Epithelial cell of prostate (primary cell): ENCODE data around the gene AK8.

Experiments
- DNase-seq: peaks from one replicate; pipeline ENCODE4 v3.0.0-alpha.2; 2011; ENCODE audit warnings: low read depth, low spot score
- H3K27ac ChIP-seq: fragments of 450-650 bp; 2 replicates; pipeline ENCODE4 v1.5.1; 2017; ENCODE audit warnings: mild to moderate bottlenecking

The AK8 gene

GRCh38 chr9:132832171-132832881, 45.8 kb downstream of the AK8 start:
- no peak overlapping the region for H3K27ac ChIP-seq
- no peak for DNase-seq

GRCh38 chr9:132828201-132828770, 49.8 kb downstream of the AK8 start:
- H3K27ac ChIP-seq: no peak overlapping the region

GRCh38 chr9:132827366-132827765, 50.7 kb downstream of the AK8 start:
- no peak overlapping the region for H3K27ac ChIP-seq
- no peak for DNase-seq

More at GRCh38 chr9:132828201-132828770, 49.8 kb downstream of the AK8 start:
- DNase-seq: no peak

- no peak for DNase-seq
- H3K27ac ChIP-seq: no peak overlapping the region
Measured at GRCh38 chr9:132826621-132827365, 51.3 kb downstream of the AK8 start.

- no peak for DNase-seq
- H3K27ac ChIP-seq: no peak overlapping the region
Measured at GRCh38 chr9:132826131-132826530, 52.0 kb downstream of the AK8 start.

GRCh38 chr9:132825430-132825829, 52.7 kb downstream of the AK8 start:
- H3K27ac ChIP-seq: no peak overlapping the region
- DNase-seq: no peak

- DNase-seq: no peak
- no peak overlapping the region for H3K27ac ChIP-seq
Measured at GRCh38 chr9:132824951-132825350, 53.1 kb downstream of the AK8 start.

GRCh38 chr9:132824151-132824550, 53.9 kb downstream of the AK8 start:
- DNase-seq: no peak
- H3K27ac ChIP-seq: no peak overlapping the region

DNA sequence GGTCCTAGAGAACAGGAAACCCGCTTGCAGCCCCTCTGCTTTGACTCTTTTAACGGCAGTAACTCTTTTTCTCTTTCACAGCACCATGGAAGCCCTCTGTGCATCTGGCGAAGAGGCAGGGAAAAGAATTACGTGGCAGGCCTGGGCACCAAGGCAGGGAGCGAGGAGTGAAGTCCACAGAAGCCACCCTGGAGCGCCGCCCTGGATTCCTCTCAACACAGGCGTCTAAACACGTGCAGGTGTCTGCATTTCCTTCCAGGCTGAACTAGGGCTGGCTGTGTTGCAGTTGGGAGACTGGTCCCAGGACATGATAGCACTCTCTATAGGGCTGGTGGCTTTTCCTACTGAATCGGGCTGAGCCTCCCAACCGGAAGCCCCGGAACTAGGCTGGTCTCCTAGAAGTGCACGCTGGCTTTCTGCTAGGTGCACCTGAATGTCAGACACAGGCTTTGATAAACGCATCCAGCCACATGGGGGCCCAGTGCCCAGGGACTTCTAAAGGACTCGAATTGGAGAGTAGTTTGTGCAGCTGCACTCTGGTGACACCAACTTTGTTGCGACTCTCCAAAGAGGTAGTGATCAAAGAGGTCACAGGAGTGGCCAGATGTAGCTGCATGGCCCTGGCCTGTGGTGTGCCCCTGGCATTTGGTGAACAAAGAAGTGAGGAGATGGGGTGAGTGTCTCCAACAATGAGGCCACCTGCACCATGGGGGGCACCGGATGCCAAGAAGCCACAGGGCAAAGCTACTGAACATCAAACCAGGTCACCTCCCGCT, 54.5 kb downstream of the AK8 start:
- DNase-seq: no peak

DNA sequence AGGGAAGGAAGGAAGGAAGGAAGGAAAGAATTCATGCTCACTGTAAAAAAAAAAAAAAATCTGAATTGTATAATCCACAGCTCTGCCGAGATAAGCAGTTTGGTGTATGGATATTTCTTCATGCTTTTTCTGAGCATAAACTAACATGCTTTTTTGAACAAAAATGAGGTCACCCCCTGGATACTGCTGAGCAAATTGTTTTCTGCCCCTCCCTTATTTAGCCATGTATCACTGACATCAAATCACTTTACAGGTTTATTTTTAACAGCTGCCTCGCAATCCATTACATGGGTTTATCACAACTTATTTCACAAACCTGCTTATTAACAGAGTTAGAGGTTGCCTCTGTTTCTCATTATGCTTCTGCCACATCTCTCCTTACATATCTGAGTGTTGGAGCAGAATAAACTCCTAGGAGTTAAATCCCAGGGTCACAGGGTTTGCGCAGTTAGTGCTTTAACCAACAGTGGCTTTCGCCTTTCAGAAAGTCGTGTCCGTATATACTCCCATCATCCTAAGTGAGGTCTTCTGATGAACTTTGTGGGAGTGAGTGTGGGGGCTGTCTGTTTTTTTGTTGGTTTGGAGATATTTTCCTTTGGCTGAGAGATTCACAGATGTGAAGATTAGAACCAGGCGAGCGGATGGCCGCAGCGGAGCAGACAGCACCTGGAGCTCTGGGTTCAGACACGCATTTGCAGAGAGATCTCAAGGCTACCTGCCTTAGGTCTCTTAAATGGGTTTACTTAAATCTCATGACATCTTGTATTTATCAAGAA, 57.7 kb downstream of the AK8 start:
- H3K27ac ChIP-seq: no peak overlapping the region
- DNase-seq: no peak

More for the DNA sequence above, 54.5 kb downstream of the AK8 start:
- H3K27ac ChIP-seq: no peak overlapping the region

GRCh38 chr9:132818588-132818987, 59.5 kb downstream of the AK8 start:
- no peak overlapping the region for H3K27ac ChIP-seq
- no peak for DNase-seq

DNA sequence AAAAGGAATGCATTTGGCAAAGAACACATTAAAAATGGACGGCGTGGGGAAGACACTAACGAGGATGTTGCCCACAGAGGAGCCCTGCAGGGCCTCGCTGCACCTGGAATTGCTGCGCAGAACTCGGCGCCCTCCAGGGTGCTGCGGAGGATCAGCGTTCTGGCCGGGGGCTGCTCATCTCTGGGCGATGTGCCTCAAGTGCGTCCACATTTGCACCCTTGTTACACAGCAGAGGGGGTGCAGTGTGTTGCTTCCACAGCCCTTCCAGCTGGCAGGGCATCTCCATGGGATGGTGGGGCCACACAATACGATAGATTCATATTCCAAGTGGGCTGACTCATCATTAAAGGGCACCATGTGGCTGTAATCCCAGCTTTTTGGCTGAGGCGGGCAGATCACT, 63.1 kb downstream of the AK8 start:
- DNase-seq: no peak
- no peak overlapping the region for H3K27ac ChIP-seq

DNA sequence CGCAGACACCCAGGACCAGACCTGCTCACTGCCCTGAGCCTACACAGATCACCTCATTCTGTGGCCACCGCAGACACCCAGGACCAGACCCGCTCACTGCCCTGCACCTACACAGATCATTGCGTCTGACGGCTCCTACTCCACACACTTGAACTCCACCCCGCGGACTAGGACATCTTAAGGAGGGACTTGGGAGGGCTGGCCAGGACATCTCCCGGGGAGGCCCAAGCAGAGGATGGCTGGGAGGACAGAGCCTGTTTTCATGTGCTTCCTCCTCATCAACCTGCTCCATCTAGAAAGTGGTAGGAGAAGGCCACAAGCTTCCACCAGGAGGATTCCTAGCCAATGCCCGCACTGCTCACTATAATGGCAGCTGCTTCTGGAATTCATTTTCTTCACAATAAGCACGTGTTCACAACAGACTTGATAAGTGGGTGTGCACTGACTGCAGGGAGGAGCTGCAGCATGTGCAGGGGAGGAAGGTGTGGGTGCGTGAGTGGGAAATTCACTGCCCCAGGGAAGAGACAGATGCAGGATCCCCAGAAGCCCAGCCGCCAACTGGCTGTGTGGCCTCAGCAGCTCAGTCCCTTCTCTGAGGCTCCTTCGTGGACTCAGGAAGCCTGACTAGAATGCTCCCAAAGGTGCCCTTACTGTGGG, 64.8 kb downstream of the AK8 start:
- H3K27ac ChIP-seq: no peak overlapping the region
- no peak for DNase-seq

DNA sequence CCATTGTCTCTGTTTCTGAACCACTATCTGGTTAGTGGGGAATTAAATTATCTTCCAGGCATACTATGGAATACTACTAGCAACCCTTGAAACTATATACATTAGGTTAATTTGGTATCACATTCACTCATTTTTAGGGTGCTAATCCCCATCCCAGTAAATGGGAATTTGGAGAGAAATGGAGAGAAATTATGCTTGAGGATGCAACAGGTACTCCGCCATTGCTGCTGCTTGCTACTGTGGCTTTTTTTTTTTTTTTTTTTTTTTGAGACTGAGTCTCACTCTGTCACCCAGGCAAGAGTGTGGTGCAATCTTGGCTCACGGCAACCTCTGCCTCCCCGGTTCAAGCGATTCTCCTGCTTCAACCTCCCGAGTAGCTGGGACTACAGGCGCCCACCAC, 66.1 kb downstream of the AK8 start:
- no peak for DNase-seq
- no peak overlapping the region for H3K27ac ChIP-seq

GRCh38 chr9:132810314-132810713, 67.8 kb downstream of the AK8 start:
- no peak for DNase-seq

GRCh38 chr9:132809677-132810271, 68.3 kb downstream of the AK8 start:
- DNase-seq: no peak
- H3K27ac ChIP-seq: no peak overlapping the region

More at GRCh38 chr9:132810314-132810713, 67.8 kb downstream of the AK8 start:
- H3K27ac ChIP-seq: no peak overlapping the region

DNA sequence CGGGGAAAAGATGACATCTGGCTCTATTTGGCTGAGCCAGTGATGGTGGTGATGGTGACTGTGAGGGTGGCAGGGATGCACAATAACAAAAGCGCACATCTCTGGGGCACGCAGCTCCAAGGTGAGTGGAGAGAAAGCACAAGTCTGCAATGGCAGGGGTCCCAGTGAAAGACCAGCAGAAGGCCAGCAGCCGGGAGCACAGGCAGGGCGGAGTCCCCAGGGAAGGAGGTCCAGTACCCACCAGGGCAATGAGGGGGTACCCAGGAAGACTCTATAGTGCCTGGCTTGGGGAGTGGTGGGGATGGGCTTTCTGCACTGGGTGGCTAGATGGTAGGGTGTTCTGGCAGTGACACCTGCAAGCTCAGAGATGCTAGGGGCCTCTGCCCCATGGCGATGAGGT, 69.4 kb downstream of the AK8 start:
- no peak for DNase-seq
- no peak overlapping the region for H3K27ac ChIP-seq

- H3K27ac ChIP-seq: no peak overlapping the region
- no peak for DNase-seq
Measured at GRCh38 chr9:132806723-132807421, 71.2 kb downstream of the AK8 start.
